Fibroblast of skin of abdomen (primary cell): ENCODE measurements around the gene NKX6-2. TPM values are rescaled to one million over a fixed set of nuclear protein-coding genes. Genes with fewer than 3 reads are reported as not detected.
"Not testable (repeated sequence)": the region's sequence is repeated elsewhere in the genome, so short reads cannot be mapped to it uniquely, and the experiment has no call there.

Experiments
- DNase-seq: peaks from one replicate; pipeline ENCODE4 v3.0.0-alpha.2; 2013
- polyA plus RNA-seq, 2 experiments: library from polyadenylated mRNA; unstranded; fragments of 120-200 nt; gene quantifications; one replicate each; pipeline ENCODE4 v1.2.1, GENCODE V29; 2013; ENCODE audit not compliant: insufficient read length in 2 of 2

Gene NKX6-2
- polyA plus RNA-seq (2013, experiment 1 of 2; ENCODE audit: insufficient read length) = 4.0 TPM
- polyA plus RNA-seq (2013, experiment 2 of 2; ENCODE audit: insufficient read length) = 4.1 TPM

GRCh38 chr10:132785723-132786475 lies at the start of gene NKX6-2:
NKX6-2 (minus strand) TSS chr10:132786147; CDS start chr10:132785948, 199 bp downstream.
- no peak for DNase-seq

GRCh38 chr10:132834891-132835847 lies 49.2 kb upstream of the NKX6-2 start:
- DNase-seq = no peak

- DNase-seq = no peak
Measured at GRCh38 chr10:132834311-132834761, 48.4 kb upstream of the NKX6-2 start.

GRCh38 chr10:132833421-132834111 lies 47.6 kb upstream of the NKX6-2 start:
- no peak for DNase-seq

- DNase-seq = no peak
Measured at GRCh38 chr10:132832186-132832969, 46.4 kb upstream of the NKX6-2 start.

GRCh38 chr10:132829403-132829802 lies 43.5 kb upstream of the NKX6-2 start:
- DNase-seq = no peak

- no peak for DNase-seq
Measured at GRCh38 chr10:132828681-132829080, 42.7 kb upstream of the NKX6-2 start.

GRCh38 chr10:132827861-132828539 lies 42.1 kb upstream of the NKX6-2 start:
- DNase-seq = no peak

- no peak for DNase-seq
Measured at GRCh38 chr10:132827423-132827789, 41.5 kb upstream of the NKX6-2 start.

- DNase-seq = no peak
Measured at GRCh38 chr10:132826524-132827422, 40.8 kb upstream of the NKX6-2 start.

GRCh38 chr10:132825783-132826523 lies 40.0 kb upstream of the NKX6-2 start:
- not testable (repeated sequence) for DNase-seq

GRCh38 chr10:132820056-132820455 lies 34.1 kb upstream of the NKX6-2 start:
- DNase-seq = no peak

- no peak for DNase-seq
Measured at GRCh38 chr10:132817701-132818211, 31.8 kb upstream of the NKX6-2 start.

GRCh38 chr10:132816718-132817117 lies 30.8 kb upstream of the NKX6-2 start:
- no peak for DNase-seq

GRCh38 chr10:132815168-132815857 lies 29.4 kb upstream of the NKX6-2 start:
- DNase-seq = no peak

- DNase-seq = no peak
Measured at GRCh38 chr10:132814469-132814856, 28.5 kb upstream of the NKX6-2 start.

GRCh38 chr10:132813560-132814468 lies 27.9 kb upstream of the NKX6-2 start:
- no peak for DNase-seq
